NCI-H69 (cell line): Measurements from ENCODE around the gene DLK1.

Source experiments
- DNase-seq: peaks from one replicate; lab custom pipeline; 2025; lab: John Stamatoyannopoulos, UW

Gene DLK1

GRCh38 chr14:100734031-100734990 lies 7.6 kb downstream of the DLK1 start:
- DNase-seq = no peak

- no peak for DNase-seq
These were observed 8.6 kb downstream of the DLK1 start for GRCh38 chr14:100735271-100735670.

- no peak for DNase-seq
These were observed 9.8 kb downstream of the DLK1 start for GRCh38 chr14:100736269-100737180.

GRCh38 chr14:100737526-100737925 lies 10.8 kb downstream of the DLK1 start:
- DNase-seq = no peak

- DNase-seq = no peak
These were observed 11.6 kb downstream of the DLK1 start for GRCh38 chr14:100738269-100738691.

- no peak for DNase-seq
These were observed 12.0 kb downstream of the DLK1 start for GRCh38 chr14:100738704-100739131.

GRCh38 chr14:100739306-100739705 lies 12.6 kb downstream of the DLK1 start:
- DNase-seq = no peak

- no peak for DNase-seq
These were observed 13.6 kb downstream of the DLK1 start for GRCh38 chr14:100740196-100740825.

GRCh38 chr14:100740929-100741328 lies 14.2 kb downstream of the DLK1 start:
- no peak for DNase-seq

GRCh38 chr14:100741966-100742365 lies 15.3 kb downstream of the DLK1 start:
- DNase-seq = no peak

- no peak for DNase-seq
These were observed 19.6 kb downstream of the DLK1 start for GRCh38 chr14:100746326-100746725.

- DNase-seq = peak; percentile 92
These were observed 20.4 kb downstream of the DLK1 start for GRCh38 chr14:100747021-100747586.

GRCh38 chr14:100747736-100748135 lies 21.0 kb downstream of the DLK1 start:
- DNase-seq = no peak

- no peak for DNase-seq
These were observed 21.7 kb downstream of the DLK1 start for GRCh38 chr14:100748403-100748802.

GRCh38 chr14:100748944-100749343 lies 22.3 kb downstream of the DLK1 start:
- DNase-seq = no peak

- DNase-seq = no peak
These were observed 23.4 kb downstream of the DLK1 start for GRCh38 chr14:100749967-100750597.

- no peak for DNase-seq
These were observed 24.3 kb downstream of the DLK1 start for GRCh38 chr14:100750762-100751699.

- DNase-seq = no peak
These were observed 27.3 kb downstream of the DLK1 start for GRCh38 chr14:100754020-100754419.

GRCh38 chr14:100755649-100756048 lies 29.0 kb downstream of the DLK1 start:
- peak; percentile 17 for DNase-seq

GRCh38 chr14:100761481-100761880 lies 34.8 kb downstream of the DLK1 start:
- peak; percentile 53 for DNase-seq
